Lower leg skin (tissue), 3 donors: Measurements from ENCODE around the gene DAB2IP.

Experiments used
- POLR2A ChIP-seq, 2 donors: fragments of 450-650 bp; IDR thresholded peaks; one replicate each; pipeline ENCODE4 v1.6.1; 2016 to 2017; ENCODE audit warnings: antibody characterized with exemption in 2 of 2, mild to moderate bottlenecking in 1 of 2, moderate library complexity in 1 of 2
- TF ChIP-seq, protein P1 (sequence below), 3 donors: fragments of 450-650 bp; IDR thresholded peaks; one replicate each; pipeline ENCODE4 v1.5.1; 2016; ENCODE audit warnings: antibody characterized with exemption in 3 of 3, mild to moderate bottlenecking in 3 of 3, moderate library complexity in 2 of 3

DNA sequence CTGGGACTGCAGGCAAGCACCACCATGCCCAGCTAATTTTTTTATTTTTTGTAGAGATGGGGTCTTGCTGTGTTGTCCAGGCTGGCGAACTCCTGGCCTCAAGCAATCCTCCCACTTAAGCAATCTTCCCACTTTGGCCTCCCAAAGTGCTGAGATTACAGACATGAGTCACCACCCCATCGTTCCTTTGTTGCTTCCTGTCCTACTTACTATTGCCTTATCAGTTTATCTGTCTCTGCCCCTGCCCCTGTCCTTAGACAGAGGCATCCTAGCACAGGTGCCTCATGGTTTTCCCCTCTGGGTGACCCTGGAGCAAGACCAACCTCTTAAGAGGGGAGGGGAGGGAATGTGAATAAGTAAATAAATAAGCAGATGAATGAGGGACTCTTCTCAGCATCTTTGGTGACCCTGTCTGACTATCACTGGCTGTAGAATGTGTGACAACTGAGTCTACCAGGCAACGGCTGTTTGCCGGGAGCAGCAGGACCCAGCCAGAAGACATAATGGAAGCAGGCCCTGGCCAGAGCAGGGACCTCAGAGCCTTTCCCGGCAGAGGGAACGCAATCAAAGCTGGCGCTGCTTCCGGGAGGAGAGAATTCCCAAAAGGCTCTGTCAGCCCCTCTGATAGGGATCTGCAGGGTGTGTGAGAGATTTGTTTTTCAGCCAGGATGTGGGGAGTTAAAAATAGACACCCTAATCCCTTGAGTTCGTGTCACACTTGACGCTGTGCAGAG is 43.8 kb upstream of the DAB2IP start:
- TF ChIP-seq POLR2A (IDR thresholded peaks at IDR 0.05) = no peak
- TF ChIP-seq, protein P1, sequence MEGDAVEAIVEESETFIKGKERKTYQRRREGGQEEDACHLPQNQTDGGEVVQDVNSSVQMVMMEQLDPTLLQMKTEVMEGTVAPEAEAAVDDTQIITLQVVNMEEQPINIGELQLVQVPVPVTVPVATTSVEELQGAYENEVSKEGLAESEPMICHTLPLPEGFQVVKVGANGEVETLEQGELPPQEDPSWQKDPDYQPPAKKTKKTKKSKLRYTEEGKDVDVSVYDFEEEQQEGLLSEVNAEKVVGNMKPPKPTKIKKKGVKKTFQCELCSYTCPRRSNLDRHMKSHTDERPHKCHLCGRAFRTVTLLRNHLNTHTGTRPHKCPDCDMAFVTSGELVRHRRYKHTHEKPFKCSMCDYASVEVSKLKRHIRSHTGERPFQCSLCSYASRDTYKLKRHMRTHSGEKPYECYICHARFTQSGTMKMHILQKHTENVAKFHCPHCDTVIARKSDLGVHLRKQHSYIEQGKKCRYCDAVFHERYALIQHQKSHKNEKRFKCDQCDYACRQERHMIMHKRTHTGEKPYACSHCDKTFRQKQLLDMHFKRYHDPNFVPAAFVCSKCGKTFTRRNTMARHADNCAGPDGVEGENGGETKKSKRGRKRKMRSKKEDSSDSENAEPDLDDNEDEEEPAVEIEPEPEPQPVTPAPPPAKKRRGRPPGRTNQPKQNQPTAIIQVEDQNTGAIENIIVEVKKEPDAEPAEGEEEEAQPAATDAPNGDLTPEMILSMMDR (IDR thresholded peaks at IDR 0.05) = no peak
